OCI-LY1 (cell line): ENCODE measurements around the gene SPOCK1.

Experiments used
- H2AFZ ChIP-seq: fragments of 200-600 bp; sonication (generic), shearing (Covaris generic); 2 replicates; pipeline ENCODE4 v1.6.0; 2014; ENCODE audit warnings: antibody characterized with exemption, mild to moderate bottlenecking, low read length
- H3F3A ChIP-seq: fragments of 200-600 bp; sonication (generic), shearing (Covaris generic); 2 replicates; pipeline ENCODE4 v1.6.0; 2014; ENCODE audit warnings: mild to moderate bottlenecking, antibody characterized with exemption, low read length, moderate library complexity; ENCODE audit not compliant: insufficient read depth
- H3K27ac ChIP-seq: fragments of 200-600 bp; sonication (generic); 2 replicates; pipeline ENCODE4 v1.5.1; 2014; ENCODE audit warnings: low read length, mixed run types, mild to moderate bottlenecking, low read depth; ENCODE audit not compliant: poor library complexity, severe bottlenecking
- H3K27me3 ChIP-seq: fragments of 200-600 bp; sonication (generic); 2 replicates; pipeline ENCODE4 v1.6.0; 2014; ENCODE audit warnings: antibody characterized with exemption, mild to moderate bottlenecking, low read length, moderate library complexity; ENCODE audit not compliant: insufficient read depth
- H3K36me3 ChIP-seq: fragments of 200-600 bp; sonication (generic); 2 replicates; pipeline ENCODE4 v1.6.1; 2014; ENCODE audit warnings: mild to moderate bottlenecking, antibody characterized with exemption, low read length, moderate library complexity, mixed read lengths; ENCODE audit not compliant: insufficient read depth
- H3K4me1 ChIP-seq: fragments of 200-600 bp; sonication (generic); 2 replicates; pipeline ENCODE4 v1.5.1; 2014; ENCODE audit warnings: mild to moderate bottlenecking, low read length, moderate library complexity; ENCODE audit not compliant: insufficient read depth, severe bottlenecking
- H3K4me2 ChIP-seq: fragments of 200-600 bp; sonication (generic), shearing (Covaris generic); 2 replicates; pipeline ENCODE4 v1.6.1; 2014; ENCODE audit warnings: low read length
- H3K4me3 ChIP-seq: fragments of 200-600 bp; sonication (generic); 2 replicates; pipeline ENCODE4 v1.5.1; 2014; ENCODE audit warnings: low read length, low read depth, mild to moderate bottlenecking, mixed read lengths; ENCODE audit not compliant: poor library complexity, severe bottlenecking
- H3K79me2 ChIP-seq: fragments of 200-600 bp; shearing (Covaris generic); 2 replicates; pipeline ENCODE4 v1.6.1; 2016; ENCODE audit warnings: mixed run types, low read length, mixed read lengths; ENCODE audit not compliant: insufficient read depth
- H3K9ac ChIP-seq: fragments of 200-600 bp; sonication (generic), shearing (Covaris generic); 2 replicates; pipeline ENCODE4 v1.6.1; 2014; ENCODE audit warnings: mild to moderate bottlenecking, low read length, mixed read lengths
- H3K9me2 ChIP-seq: fragments of 200-600 bp; sonication (generic), shearing (Covaris generic); 2 replicates; pipeline ENCODE4 v1.6.1; 2014; ENCODE audit warnings: low read depth, mild to moderate bottlenecking, low read length, mixed read lengths
- H3K9me3 ChIP-seq: fragments of 200-600 bp; shearing (Covaris generic); 2 replicates; pipeline ENCODE4 v1.6.1; 2014; ENCODE audit warnings: low read length, mixed read lengths
- H4K20me1 ChIP-seq: fragments of 200-600 bp; sonication (generic), shearing (Covaris generic); 2 replicates; pipeline ENCODE4 v1.6.0; 2016; ENCODE audit warnings: mild to moderate bottlenecking, low read length; ENCODE audit not compliant: insufficient read depth
- EZH2 ChIP-seq: fragments of 200-600 bp; sonication (generic), shearing (Covaris generic); IDR thresholded peaks from 2 replicates; pipeline ENCODE4 v1.8.0; 2017; ENCODE audit warnings: borderline replicate concordance, mixed run types, mild to moderate bottlenecking, antibody characterized with exemption, low read length, moderate library complexity, mixed read lengths
- TF ChIP-seq, protein P1 (sequence below): fragments of 200-600 bp; sonication (generic), shearing (Covaris generic); IDR thresholded peaks from 2 replicates; pipeline ENCODE4 v1.5.1; 2017; ENCODE audit warnings: mild to moderate bottlenecking, antibody characterized with exemption, low read length, moderate library complexity, mixed read lengths

The SPOCK1 gene

DNA sequence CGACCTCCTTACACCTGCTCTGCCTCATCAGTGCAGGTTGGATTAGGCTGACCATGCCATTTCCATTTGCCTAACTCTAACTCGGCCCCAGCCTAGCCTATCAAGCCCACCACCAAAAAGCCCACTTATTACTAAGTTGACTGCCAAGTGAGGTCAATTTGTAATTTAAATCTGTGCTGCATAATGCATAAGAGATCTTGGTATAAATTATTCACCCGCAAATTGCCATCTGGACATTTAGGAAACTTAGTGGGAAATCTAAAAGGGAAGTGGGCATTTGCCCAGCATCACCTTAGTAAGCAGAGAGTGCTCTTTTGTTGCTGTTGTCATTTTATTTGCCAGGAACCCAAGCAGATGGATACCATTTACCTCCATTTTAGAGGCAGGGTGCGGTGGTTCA is 143.0 kb downstream of the SPOCK1 start:
- no peak overlapping the region for H2AFZ ChIP-seq
- H3K9ac ChIP-seq = no peak overlapping the region
- TF ChIP-seq EZH2 = no peak
- TF ChIP-seq, protein P1, sequence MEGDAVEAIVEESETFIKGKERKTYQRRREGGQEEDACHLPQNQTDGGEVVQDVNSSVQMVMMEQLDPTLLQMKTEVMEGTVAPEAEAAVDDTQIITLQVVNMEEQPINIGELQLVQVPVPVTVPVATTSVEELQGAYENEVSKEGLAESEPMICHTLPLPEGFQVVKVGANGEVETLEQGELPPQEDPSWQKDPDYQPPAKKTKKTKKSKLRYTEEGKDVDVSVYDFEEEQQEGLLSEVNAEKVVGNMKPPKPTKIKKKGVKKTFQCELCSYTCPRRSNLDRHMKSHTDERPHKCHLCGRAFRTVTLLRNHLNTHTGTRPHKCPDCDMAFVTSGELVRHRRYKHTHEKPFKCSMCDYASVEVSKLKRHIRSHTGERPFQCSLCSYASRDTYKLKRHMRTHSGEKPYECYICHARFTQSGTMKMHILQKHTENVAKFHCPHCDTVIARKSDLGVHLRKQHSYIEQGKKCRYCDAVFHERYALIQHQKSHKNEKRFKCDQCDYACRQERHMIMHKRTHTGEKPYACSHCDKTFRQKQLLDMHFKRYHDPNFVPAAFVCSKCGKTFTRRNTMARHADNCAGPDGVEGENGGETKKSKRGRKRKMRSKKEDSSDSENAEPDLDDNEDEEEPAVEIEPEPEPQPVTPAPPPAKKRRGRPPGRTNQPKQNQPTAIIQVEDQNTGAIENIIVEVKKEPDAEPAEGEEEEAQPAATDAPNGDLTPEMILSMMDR = no peak
- H3K4me3 ChIP-seq = no peak overlapping the region
- no peaks in the 10 kb centered on the region for H3K4me1 ChIP-seq
- H3K79me2 ChIP-seq = no peaks in the 10 kb centered on the region
- H3K9me3 ChIP-seq = no peaks in the 10 kb centered on the region
- no peaks in the 10 kb centered on the region for H3F3A ChIP-seq
- H3K4me2 ChIP-seq = no peak overlapping the region
- no peaks in the 10 kb centered on the region for H3K36me3 ChIP-seq
- H4K20me1 ChIP-seq = no peaks in the 10 kb centered on the region
- H3K27me3 ChIP-seq = no peaks in the 10 kb centered on the region
- H3K9me2 ChIP-seq = no peaks in the 10 kb centered on the region
- no peak overlapping the region for H3K27ac ChIP-seq

DNA sequence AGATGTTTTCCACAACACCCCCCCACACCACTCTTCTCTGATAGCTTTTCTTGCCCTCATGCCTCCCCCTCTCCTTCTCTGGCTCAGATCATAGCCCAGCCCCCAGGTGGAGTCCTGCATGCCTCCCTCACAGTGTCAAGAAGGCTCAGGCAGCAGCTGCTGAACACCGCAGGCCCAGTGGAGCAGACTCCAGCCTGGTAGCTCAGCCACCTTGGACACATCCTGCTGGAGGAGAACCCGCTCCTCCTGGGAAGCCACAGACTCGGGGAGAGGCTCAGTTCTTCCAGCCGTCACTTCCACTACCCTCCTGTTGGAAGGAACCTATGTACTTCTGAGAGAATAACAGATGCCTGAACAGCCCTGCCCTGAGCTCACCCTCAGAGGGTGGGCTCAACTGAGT is 143.4 kb downstream of the SPOCK1 start:
- no peak overlapping the region for H2AFZ ChIP-seq
- no peak overlapping the region for H3K4me3 ChIP-seq
- TF ChIP-seq, protein P1 = no peak
- no peak for TF ChIP-seq EZH2
- H3K9me3 ChIP-seq = no peaks in the 10 kb centered on the region
- no peaks in the 10 kb centered on the region for H3K9me2 ChIP-seq
- H3K36me3 ChIP-seq = no peaks in the 10 kb centered on the region
- H3K79me2 ChIP-seq = no peaks in the 10 kb centered on the region
- no peak overlapping the region for H3K9ac ChIP-seq
- no peaks in the 10 kb centered on the region for H3F3A ChIP-seq
- no peaks in the 10 kb centered on the region for H3K27me3 ChIP-seq
- no peak overlapping the region for H3K4me2 ChIP-seq
- H3K4me1 ChIP-seq = no peaks in the 10 kb centered on the region
- H4K20me1 ChIP-seq = no peaks in the 10 kb centered on the region
- H3K27ac ChIP-seq = no peak overlapping the region

DNA sequence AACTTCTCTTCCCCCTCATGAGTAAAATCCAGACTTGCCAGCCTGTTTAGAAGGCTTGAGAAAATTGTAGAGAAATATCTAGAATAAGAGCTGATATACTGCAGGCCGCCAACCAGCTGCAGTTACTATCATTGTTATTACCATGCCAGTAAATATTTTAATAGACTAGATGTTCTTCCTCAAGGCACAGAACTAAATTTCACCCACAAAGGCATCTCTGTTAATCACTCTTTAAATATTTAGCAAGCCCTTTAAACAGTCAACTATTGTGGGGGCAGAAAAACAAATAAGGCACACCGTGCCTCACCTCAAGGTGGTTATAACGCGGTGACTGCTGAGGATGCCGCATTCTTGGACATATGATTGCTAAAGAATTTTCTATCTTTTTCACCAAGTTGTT is 147.0 kb downstream of the SPOCK1 start:
- H3K27me3 ChIP-seq = no peaks in the 10 kb centered on the region
- H2AFZ ChIP-seq = no peak overlapping the region
- no peaks in the 10 kb centered on the region for H3K36me3 ChIP-seq
- H3K9ac ChIP-seq = no peak overlapping the region
- H3K9me2 ChIP-seq = no peaks in the 10 kb centered on the region
- TF ChIP-seq, protein P1 = no peak
- no peak for TF ChIP-seq EZH2
- no peaks in the 10 kb centered on the region for H3K79me2 ChIP-seq
- H3K4me1 ChIP-seq = no peaks in the 10 kb centered on the region
- H4K20me1 ChIP-seq = no peaks in the 10 kb centered on the region
- H3K27ac ChIP-seq = no peak overlapping the region
- no peaks in the 10 kb centered on the region for H3K9me3 ChIP-seq
- H3K4me2 ChIP-seq = no peak overlapping the region
- no peaks in the 10 kb centered on the region for H3F3A ChIP-seq
- no peak overlapping the region for H3K4me3 ChIP-seq
